HG03342 (cell line): ENCODE measurements around the gene SYT5.
"Not testable (repeated sequence)": the region's sequence is repeated elsewhere in the genome, so short reads cannot be mapped to it uniquely, and the experiment has no call there.

Source experiments
- ATAC-seq: cut with Tn5 transposase; IDR thresholded peaks from one replicate; pipeline ENCODE4 v1.9.1; 2021; ENCODE audit warnings: mild to moderate bottlenecking, moderate library complexity; ENCODE audit not compliant: unreplicated experiment

Gene SYT5

DNA sequence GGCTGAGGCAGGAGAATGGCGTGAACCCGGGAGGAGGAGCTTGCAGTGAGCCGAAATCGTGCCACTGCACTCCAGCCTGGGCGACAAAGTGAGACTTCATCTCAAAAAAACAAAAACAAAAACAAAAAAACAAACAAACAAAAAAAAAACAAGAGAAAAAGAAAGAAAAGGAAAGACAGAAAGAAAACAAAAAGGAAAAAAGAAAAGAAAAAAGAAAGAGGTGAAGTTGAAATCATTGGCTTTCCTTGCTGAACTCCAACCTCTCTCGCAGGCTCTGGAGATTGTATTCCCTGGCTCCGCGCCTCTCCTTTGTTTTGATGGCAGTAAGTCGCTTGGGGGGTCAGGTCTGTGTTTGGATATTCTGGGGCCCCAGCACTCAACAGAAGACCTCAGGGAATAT, 7.8 kb downstream of the SYT5 start:
- not testable (repeated sequence) for ATAC-seq

DNA sequence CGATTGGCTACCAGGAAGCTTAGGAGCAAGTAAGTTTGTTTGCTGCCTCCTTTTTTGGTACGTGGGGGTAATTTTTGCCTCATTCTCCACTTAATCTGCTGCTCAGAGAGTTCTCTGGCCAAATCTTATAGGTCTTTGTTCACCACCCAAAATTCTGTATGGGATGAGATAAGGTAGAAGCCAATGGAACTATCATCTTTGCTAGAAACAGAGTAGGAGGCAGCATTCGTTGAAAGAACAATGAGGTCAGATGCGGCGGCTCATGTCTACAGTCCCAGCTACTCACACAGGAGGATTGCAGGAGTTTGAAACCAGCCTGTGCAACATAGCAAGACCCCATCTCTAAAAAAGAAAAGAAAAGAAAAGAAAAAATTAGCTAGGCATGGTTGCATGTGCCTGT, 8.6 kb downstream of the SYT5 start:
- ATAC-seq: no peak

DNA sequence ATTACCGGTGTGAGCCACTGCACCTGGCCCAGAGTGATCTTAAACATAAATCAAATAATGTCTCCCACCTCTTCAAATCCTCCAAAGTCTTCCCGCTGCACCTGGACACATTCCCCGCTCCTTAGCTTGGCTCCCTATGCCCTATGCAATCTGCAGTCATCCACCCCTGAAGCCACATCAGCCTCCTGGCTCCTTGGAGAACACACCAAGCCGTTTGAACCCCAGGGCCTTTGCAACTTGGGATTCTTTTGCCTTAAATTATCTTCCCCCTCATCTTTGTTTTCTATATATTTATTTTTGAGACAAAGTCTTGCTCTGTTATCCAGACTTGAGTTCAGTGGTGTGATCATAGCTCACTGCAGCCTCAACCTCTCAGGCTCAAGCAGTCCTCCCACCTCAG, 11.0 kb downstream of the SYT5 start:
- ATAC-seq: no peak

DNA sequence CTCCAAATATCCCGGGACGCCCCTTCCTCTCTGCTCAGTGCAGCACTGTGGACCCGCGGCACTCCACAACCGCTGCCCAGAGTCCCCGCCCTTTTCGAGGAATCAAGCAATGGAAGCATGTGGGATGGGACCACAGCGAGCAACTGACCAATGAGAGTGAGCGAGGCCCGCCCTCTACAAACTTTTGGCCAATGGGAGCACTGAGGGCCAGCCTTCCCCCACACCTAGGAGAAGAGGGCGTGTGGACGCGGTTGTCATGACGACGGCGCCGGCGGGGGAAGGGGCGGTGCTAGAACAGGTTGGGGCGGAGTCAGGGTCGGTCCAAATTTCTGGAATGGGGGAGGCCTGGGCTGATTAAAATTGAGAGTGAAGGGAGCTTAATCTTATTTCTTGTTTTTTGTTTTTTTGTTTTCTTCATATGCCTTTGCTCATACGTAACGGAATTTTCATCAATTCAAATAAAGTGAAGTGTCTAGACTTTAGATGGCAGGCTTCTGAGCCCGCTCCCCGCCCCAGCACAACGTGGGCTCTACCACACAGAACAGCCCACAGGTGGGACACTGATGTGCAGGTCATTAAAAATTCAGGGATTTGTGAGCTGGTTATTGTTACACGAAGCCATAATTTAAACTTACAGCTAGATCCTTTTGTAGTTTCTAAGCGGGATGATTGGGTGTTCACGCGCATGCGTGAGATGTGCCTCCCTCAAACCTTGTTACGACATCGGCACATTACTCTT, 13.4 kb downstream of the SYT5 start, which contains the start of gene DNAAF3:
Gene DNAAF3, minus strand, starts transcription at position 84 of the 739 bp plus-strand sequence. CDS start 200 bp downstream, outside the sequence.
- peak; percentile 88 for ATAC-seq

DNA sequence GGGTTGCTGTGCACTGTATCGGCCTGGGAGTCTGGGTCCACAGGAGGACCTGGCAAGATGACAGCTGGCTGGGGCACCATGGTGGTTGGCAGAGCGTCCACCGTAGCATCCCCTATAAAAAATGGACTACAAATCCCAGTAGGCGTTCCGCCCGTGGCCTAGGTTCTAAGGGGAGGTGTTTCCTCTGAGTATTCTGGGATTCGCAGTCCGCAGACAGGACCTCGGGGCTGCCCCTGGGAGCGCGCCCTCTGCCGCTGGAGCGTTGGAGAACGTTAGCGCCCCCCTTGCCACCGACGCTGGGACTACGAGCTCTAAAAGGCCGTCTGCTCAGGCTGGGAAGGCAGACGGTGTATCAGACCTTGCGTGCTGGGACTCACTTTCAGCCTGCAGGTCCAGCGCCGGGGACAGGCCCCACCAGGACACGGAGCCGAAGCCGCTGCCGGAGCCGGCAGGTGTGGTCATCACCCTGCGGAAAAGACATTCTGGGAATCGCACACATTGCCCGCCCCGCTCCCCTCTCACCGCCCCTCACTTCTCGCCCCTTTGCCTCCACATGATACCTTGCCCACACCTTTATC, 14.0 kb downstream of the SYT5 start:
- peak; percentile 40 for ATAC-seq

DNA sequence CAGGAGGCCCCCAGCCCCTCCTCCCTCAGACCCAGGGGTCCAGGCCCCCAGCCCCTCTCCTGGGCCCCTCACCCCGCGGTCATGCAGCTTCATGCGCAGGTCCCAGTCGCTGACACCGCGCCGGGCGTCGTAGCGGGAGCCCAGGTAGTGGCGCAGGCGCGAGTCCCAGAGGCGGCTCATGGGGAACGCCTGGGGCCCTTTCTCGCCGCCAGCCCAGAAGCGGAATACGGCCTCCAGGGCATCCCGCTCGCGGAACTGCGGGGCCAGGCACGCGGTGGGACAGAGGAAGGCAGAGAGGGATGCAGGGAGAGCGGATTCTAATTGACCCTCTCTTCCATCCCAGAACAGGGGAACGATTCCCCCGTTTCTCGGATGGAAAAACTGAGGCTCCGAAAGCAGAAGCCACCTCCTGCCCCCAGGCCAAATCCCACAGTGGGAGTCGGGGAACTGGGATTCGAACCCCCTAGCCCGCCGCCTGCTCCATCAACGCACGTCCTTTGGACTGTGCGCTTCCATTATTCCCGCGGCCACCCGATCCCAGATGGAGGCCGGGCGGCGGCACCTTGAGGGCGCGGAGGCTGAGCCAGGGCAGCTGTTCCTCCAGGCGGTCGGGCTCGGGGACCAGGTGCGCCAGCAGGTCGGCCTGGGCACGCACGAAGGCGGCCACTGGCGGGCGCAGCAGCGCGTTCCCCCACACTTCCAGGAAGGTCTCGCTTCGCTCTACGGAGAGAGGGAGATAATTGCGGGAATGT, 18.3 kb downstream of the SYT5 start:
- no peak for ATAC-seq

DNA sequence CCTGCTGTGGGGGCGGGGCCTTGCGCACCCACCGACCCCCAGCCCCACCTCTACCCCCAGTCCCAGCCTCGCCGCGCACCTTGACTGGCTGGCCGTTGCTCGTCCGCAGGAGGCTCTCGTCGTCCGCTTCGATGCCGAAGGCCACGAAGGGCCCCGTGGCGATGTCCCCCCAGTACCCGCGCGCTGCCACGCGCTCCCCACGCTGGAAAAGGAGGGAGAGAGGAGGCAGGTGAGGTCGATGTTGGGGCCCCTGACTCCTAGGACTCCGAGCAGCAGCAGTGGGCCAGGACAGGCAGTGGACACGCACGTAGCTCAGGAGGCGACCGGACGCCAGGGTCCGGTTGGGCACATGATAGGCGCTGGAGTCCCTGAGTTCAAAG, 19.1 kb downstream of the SYT5 start:
- no peak for ATAC-seq

DNA sequence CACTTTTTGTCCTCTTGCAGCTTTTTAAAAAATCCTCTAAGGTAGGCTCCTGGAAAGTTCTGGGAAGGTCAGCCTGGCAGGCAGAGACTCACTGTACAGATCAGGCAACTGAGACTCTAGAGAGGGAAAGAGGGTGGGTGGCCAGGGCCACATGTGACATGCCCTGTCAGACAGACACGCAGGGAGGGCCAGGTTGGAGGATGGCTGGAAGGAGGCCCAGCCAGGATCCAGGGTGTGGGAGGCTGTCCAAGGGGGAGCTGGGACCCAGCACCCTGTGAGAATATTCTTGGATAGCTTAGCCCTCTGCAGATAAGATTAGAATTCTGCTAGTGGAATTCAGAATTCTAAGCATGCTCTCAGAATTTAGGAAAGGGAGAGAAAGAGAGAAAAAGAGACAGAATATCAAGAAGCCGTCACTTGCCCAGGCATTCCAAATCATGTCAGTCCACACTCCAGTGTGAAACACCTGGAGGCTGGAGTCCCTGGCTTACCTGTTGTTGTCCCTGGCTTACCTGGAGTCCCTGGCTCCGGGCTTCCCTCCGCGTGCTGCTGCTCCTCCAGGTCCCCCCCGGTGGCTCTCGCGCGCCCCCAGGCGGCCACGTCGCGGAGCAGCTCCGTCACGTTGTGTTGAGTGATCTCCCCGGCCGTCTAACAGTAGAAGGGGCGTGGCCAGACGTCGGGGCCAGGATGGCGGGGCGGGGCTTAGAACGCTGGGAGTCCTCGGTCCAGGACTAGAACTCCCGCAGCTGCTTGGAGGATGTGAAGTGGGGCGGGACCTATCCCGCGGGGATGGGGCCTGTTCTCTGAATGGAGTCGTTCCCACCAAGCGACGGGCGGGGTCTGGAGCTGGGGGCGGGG, 19.7 kb downstream of the SYT5 start:
- peak; percentile 69 for ATAC-seq

DNA sequence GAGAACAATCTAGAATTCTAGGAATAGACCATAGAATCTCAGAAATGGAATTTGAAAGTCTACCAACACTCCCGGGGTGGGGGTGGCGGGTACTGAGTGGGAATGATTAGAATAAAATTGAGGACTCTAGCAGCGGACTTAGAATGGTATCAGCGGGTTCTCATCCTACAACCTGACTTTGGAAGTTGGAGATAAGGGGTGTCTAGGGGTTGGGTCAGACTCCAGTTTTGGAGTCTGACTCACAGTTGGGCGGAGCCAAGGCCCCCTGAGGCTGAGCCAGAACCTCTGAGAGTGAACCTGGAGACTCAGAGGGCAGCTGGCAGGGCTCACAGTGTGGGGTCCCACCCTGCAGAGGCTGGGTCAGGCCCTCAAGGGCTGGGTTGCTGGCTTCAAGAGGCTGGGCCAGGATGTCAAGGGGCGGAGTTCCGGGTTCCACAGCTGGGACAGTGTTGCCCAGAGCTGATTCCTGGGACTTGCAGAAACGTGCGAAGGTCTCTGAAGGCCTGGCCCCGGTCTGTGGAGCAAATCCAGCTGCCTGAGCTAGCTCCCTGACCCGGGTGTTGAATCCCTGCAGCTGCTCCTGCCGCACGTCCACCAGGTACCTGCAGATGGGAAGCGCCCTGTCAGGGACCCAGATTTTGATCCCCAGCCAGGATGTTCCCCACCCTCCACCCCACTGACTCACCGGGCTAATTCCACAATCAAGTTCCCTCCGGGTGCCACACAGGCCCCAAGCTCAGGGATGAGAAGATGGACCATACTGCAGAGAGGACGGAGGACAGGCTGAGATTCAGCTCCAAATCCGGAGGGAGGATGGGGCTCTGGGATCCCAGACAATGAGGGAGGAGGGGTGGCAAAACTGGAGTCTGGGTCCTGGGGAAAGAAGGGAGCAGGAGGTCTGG, 21.0 kb downstream of the SYT5 start:
- ATAC-seq: no peak

DNA sequence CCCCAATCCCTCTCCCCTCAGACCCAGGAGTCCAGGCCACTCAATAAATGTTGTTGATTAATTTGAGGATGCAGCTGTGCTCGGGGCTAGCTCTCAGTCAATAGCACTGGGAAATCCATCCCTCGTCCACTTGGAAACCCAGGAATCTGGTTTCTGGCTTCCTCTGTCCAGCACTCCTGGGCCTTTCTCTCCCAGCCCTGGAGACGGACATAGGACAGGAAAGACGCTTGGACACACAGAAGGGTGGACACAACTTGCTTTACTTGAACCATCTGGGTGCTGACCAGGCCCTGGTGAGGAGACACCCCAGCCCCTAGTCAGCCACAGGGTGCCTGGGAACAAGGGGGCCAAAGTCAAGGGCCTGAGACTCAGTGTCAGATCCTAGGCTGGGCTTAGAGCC, 21.7 kb downstream of the SYT5 start:
- no peak for ATAC-seq

DNA sequence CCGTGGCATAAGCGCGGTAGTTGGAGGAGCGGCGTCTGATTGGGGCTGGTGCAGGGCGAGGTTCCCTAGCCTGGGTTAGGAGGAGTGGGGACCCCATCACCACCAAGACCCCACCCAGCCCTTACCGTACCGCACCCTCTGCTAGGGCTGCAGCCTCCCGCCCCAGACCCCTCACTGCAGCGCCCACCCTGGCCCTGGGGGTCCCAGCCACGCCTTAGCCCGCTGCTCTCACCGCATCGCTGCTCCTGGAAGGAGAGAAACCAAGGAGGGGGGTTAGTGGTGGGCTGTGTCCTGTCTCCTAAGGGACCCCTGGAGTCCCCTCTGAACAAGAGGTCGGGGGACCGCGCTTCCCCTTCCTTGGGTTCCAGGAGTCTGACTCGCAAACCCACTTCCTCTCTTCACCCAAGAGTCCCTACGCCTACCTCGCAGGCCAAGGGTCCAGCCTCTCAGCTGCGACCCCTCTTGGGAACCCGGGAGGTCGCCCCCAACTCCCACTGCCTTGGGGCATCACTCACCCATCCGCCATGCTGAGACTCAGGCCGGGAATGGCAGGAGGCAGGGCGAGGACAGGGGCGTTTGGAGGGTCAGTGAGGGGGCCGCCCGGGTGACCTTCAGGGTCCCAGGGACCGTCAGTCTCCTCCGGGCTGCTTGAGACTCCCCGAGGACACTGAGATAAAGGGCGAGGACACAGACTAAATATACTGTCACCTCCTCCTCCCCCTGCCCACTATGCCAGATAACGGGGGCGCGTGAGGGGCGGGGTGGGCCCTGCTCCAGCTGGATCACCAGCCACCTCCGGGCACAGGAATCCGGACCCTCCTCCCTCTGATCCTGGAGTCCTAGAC, 22.8 kb downstream of the SYT5 start, which contains the start of gene TNNI3:
Gene TNNI3, minus strand, starts transcription at position 669 of the 845 bp plus-strand sequence. Its CDS starts 143 bp downstream, at position 526.
- no peak for ATAC-seq

DNA sequence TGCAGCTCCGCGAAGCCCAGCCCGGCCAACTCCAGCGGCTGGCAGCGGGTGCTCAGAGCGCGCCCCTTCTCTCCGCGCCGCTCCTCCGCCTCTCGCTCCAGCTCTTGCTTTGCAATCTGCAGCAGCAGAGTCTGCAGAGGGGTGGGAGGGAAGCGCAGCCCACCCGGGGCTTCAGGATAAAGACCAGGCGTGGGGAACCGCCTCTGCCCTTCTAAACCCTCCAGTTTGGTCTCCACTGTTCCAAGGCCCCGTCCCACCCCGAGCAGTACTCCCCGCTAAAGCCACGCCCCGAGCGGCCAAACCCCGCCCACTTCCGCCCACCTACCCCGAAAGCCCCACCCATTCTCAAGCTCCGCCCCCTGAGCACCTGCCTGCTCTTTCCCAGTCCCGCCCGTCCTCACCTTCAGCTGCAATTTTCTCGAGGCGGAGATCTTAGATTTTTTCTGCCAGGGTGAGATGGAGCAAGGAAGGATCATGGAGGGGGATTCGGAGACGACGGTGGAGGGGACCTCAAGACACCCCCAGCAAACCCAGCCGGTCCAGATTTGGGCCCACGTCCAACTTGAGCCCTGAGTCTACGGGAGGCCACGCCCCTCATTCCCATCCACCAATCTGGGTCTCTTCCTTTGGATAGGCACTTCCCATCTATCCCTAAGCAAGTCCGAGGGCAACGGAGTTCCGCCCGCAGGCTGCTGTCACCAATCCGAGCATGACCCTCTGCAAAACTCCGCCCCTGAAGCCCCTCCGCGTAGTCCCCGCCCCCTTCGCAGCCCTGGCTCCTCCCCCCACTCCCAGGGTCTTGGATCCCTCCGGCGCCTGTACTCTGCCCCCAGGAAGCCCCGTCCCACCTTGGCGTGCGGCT, 23.7 kb downstream of the SYT5 start:
- no peak for ATAC-seq

DNA sequence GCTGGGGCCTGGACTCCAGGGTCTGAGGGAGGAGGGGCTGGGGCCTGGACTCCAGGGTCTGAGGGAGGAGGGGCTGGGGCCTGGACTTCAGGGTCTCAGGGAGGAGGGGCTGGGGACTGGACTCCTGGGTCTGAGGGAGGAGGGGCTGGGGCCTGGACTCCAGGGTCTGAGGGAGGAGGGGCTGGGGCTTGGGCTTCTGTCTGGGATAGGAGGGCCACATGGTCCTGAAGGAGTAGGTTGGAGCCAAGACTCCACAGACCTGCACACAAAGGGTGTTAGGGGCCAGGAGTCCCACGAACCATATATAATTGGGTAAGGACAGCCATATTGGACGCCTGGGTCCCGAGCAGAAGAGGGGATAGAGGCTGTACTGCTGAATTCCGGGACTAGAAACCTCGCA, 24.3 kb downstream of the SYT5 start:
- not testable (repeated sequence) for ATAC-seq

DNA sequence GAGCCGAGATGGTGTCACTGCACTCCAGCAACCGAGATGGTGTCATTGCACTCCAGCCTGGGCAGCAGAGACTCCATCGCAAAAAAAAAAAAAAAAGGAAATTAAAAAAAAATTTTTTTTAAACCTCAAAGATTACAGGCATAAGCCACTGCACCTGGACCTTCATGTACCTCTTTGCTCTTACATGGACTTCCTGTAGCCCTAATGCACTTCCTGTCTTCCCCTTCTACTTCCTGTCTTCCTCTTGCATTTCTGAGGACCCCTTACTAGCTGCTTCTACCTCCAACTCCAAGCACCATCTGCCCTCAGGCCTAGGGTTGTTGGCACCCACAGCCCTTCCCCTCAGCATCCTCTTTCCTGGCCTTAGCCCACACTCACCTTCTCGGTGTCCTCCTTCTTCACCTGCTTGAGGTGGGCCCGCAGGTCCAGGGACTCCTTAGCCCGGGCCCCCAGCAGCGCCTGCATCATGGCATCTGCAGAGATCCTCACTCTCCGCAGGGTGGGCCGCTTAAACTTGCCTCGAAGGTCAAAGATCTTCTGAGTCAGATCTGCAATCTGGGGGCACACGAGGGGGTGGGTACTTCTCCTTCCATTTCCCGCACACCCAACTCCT, 26.3 kb downstream of the SYT5 start:
- ATAC-seq: no peak

DNA sequence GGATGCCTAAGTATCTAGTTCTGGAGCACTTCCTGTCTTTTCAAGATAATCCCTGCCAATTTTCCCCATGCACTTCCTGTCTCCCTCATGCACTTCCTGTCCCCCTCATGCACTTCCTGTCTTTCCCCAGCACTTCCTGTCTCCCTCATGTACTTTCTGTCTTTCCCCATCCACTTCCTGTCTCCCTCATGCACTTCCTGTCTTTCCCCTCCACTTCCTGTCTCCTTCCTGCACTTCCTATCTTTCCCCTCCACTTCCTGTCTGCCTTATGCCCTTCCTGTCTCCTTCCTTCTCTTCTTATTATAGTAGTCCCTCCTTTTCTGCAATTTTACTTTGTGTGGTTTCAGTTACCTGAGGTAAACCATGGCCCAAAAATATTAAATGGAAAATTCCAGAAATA, 28.1 kb downstream of the SYT5 start:
- ATAC-seq: no peak

DNA sequence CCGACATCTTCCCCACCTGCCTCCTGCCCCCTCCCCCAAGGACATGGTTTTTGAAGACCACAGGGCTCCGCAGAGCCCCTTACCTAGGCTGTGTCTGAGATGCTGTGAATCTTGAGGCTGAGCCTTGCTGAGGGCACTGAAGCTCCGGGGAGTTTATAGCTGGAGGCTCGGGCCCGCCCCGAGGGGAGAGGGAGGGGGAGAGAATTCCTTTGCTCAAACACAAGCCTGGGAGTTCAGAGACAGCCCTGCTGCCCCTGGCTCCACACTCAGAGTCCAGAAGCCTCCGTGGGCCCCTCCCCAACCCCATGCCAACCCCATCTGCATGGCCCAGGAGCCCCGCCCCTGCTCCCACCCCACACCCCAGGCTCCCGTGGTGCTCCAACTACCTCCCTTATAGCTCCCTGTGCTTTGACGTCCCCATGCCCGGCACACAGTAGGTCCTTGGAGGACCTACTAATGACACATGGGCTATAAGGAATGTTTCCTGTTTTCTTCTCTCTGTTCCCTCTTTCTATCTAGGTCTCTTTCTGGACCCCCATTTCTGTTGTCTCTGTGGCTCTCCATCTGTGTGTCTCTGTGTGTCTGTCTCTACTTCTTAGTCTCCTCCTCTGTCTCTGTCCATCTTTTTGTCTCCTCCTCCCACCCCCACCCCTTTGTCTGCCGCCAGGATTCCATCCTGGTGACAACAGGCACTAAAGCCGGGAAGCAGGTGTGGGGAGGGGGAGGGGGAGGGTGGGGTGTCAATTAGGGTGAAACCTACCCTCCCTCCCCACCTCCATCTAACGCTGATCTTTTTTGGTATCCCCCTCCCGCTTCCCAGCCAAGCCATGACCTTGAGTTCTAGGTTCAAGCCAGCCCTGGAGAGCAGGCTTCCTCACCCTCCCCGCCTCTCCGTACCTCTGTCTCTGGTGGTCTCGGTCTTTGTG, 30.7 kb downstream of the SYT5 start, which contains the start of gene TNNT1:
Gene TNNT1, minus strand, starts transcription at position 129 of the 926 bp plus-strand sequence. CDS start 2,049 bp downstream, outside the sequence.
- no peak for ATAC-seq
